OCI-LY3 (cell line): ENCODE data around the gene HOXD8.

Experiments
- EZH2phosphoT487 ChIP-seq: fragments of 200-600 bp; shearing (Covaris generic); IDR thresholded peaks from 2 replicates; pipeline ENCODE4 v1.6.1; 2018; ENCODE audit warnings: antibody characterized with exemption, mixed run types, low read depth
- TF ChIP-seq, protein P1 (sequence below): fragments of 200-600, 300-600 bp; sonication (generic); IDR thresholded peaks from 2 replicates; pipeline ENCODE4 v1.5.1; 2014; ENCODE audit warnings: antibody characterized with exemption, low read length, low read depth

DNA sequence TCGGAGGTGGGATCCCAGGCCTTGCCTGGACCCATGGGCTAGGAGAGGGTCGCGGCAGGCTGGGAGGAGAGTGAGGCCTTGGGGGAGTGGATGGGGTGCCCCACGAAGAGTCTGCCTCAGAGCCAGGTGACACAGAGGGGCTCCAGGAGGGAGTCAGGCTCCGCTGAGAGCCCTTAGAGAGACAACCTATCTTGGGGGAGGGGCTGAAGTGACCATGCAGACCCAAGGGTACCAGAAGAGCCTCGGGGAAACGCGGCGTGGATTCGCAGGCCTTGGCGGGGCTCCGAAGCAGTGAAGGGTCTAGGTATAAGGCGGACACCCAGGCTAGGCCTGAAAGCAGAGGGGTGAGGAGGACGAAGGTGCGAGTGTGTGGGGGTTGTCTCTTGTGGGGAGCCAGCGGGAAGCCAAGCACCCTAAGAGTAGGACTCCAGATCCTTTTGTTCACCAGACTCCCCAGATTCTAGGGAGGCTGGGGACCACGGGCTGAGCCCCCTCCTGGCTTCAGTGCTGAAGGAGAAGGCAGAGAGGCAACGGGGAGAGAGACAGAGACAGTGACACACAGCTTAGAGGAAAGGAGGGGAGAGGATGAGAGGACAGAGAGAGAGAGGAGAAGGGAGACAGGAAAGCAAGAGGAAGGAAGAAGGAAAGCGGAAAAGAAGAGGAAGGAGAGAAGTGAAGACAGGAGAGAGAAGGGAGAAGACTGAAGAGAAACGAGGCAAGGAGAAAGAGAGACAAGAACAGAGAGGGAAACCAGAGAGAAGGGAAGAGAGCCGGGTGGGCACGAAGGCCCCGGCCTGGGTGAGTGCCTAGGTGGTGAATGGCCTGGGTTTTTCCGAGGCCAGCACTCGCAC is 23.6 kb upstream of the HOXD8 start:
- TF ChIP-seq, protein P1, sequence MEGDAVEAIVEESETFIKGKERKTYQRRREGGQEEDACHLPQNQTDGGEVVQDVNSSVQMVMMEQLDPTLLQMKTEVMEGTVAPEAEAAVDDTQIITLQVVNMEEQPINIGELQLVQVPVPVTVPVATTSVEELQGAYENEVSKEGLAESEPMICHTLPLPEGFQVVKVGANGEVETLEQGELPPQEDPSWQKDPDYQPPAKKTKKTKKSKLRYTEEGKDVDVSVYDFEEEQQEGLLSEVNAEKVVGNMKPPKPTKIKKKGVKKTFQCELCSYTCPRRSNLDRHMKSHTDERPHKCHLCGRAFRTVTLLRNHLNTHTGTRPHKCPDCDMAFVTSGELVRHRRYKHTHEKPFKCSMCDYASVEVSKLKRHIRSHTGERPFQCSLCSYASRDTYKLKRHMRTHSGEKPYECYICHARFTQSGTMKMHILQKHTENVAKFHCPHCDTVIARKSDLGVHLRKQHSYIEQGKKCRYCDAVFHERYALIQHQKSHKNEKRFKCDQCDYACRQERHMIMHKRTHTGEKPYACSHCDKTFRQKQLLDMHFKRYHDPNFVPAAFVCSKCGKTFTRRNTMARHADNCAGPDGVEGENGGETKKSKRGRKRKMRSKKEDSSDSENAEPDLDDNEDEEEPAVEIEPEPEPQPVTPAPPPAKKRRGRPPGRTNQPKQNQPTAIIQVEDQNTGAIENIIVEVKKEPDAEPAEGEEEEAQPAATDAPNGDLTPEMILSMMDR, result no peak
- TF ChIP-seq EZH2phosphoT487, result no peak
